GM12878 (cell line): Measurements from ENCODE around the gene NKAIN4. TPM values are rescaled to one million over a fixed set of nuclear protein-coding genes. Genes with fewer than 3 reads are reported as not detected.

ENCODE experiments used
- ATAC-seq: fragments of 200-7000 bp; cut with Tn5 transposase; 3 replicates; pipeline ENCODE4 v1.9.1; 2020; ENCODE audit warnings: mild to moderate bottlenecking, moderate library complexity
- BruUV-seq: library from RNA; stranded (reverse); fragments of 400-500 nt; replicated peaks from 2 replicates; lab custom pipeline; 2021; lab: Mats Ljungman, UMichigan
- CTCF ChIA-PET: fragments of 300-600 bp; sonication (Branson Sonifier 250); formaldehyde crosslinking; extraction: SDS; loops from one replicate; lab custom pipeline; 2021; ENCODE audit warnings: inconsistent platforms; lab: Yijun Ruan, JAX
- POLR2A ChIA-PET: fragments of 350-600 bp; formaldehyde crosslinking; extraction: SDS; loops from one replicate; lab custom pipeline; 2021; ENCODE audit warnings: inconsistent platforms; lab: Charles Lee
- RAD21 ChIA-PET: fragments of 300-600 bp; sonication (Branson Sonifier 250); formaldehyde crosslinking; loops from one replicate; lab custom pipeline; 2023; ENCODE audit warnings: antibody characterized with exemption; ENCODE audit not compliant: unreplicated experiment; lab: Charles Lee
- SMC1A ChIA-PET: fragments of 300-600 bp; sonication (Branson Sonifier 250); formaldehyde crosslinking; loops from one replicate; lab custom pipeline; 2023; ENCODE audit not compliant: unreplicated experiment, uncharacterized antibody; lab: Charles Lee
- DNase-seq: peaks from one replicate; pipeline ENCODE4 v3.0.0-alpha.2; 2011; ENCODE audit warnings: low read depth, low spot score
- FAIRE-seq: peaks from 3 replicates; lab custom pipeline; 2011; peaks lifted over from hg19 to GRCh38; lab: Jason Lieb, UNC
- H2AFZ ChIP-seq: 2 replicates; pipeline ENCODE4 v1.6.0; 2011; ENCODE audit warnings: low read depth, low read length, control low read depth; ENCODE audit not compliant: control insufficient read depth
- H3K27ac ChIP-seq: 2 replicates; pipeline ENCODE4 v1.5.1; 2011; ENCODE audit warnings: control low read depth; ENCODE audit not compliant: control insufficient read depth, insufficient read depth
- H3K27me3 ChIP-seq, 2 experiments: replicated peaks in 1 of 2; 2 replicates each; pipeline versions ENCODE4 v1.6.0 to v1.6.1; 2011; ENCODE audit warnings: low read length in 1 of 2; ENCODE audit not compliant: control insufficient read depth in 2 of 2, insufficient read depth in 2 of 2
- H3K36me3 ChIP-seq, 2 experiments: 2 replicates each; pipeline ENCODE4 v1.5.1; 2011; ENCODE audit warnings: low read length in 1 of 2; ENCODE audit not compliant: control insufficient read depth in 2 of 2, insufficient read depth in 2 of 2
- H3K4me1 ChIP-seq: 2 replicates; pipeline ENCODE4 v1.6.1; 2011; ENCODE audit warnings: mild to moderate bottlenecking, low read length, moderate library complexity, mixed read lengths; ENCODE audit not compliant: control insufficient read depth, insufficient read depth
- H3K4me2 ChIP-seq: 2 replicates; pipeline ENCODE4 v1.6.0; 2011; ENCODE audit warnings: control low read depth; ENCODE audit not compliant: control insufficient read depth, insufficient read depth
- H3K4me3 ChIP-seq: fragments of 200-600 bp; sonication (generic); 2 replicates; pipeline ENCODE4 v1.5.1; 2016
- H3K79me2 ChIP-seq: 2 replicates; pipeline ENCODE4 v1.6.0; 2011; ENCODE audit warnings: low read length; ENCODE audit not compliant: control insufficient read depth, insufficient read depth
- H3K9ac ChIP-seq: 2 replicates; pipeline ENCODE4 v1.8.0; 2011; ENCODE audit warnings: low read length, control low read depth, mixed read lengths; ENCODE audit not compliant: control insufficient read depth, insufficient read depth
- H3K9me3 ChIP-seq: replicated peaks from 3 replicates; pipeline ENCODE4 v1.5.1; 2011; ENCODE audit warnings: mild to moderate bottlenecking, low read length; ENCODE audit not compliant: control insufficient read depth, insufficient read depth
- H4K20me1 ChIP-seq: 2 replicates; pipeline ENCODE4 v1.6.0; 2011; ENCODE audit not compliant: control insufficient read depth, insufficient read depth
- FOXK2 ChIP-seq: fragments of 450-650 bp; IDR thresholded peaks from 2 replicates; pipeline ENCODE4 v1.6.1; 2017; ENCODE audit warnings: mild to moderate bottlenecking, moderate library complexity
- MTA3 ChIP-seq: IDR thresholded peaks from 2 replicates; pipeline ENCODE4 v1.6.1; 2012; ENCODE audit warnings: low read length, inconsistent platforms, borderline replicate concordance
- NFYA ChIP-seq: IDR thresholded peaks from 2 replicates; pipeline ENCODE4 v1.6.1; 2011; ENCODE audit warnings: low read depth, mild to moderate bottlenecking, low read length, improper control_type of control experiment, borderline replicate concordance
- NFYB ChIP-seq: IDR thresholded peaks from 2 replicates; pipeline ENCODE4 v1.6.1; 2011; ENCODE audit warnings: low read depth, mild to moderate bottlenecking, low read length, improper control_type of control experiment, moderate library complexity; ENCODE audit not compliant: insufficient read depth
- PAX5 ChIP-seq: IDR thresholded peaks from 2 replicates; pipeline ENCODE4 v1.6.1; 2011; ENCODE audit warnings: low read depth, low read length, borderline replicate concordance
- TBL1XR1 ChIP-seq: IDR thresholded peaks from 2 replicates; pipeline ENCODE4 v1.6.1; 2012; ENCODE audit warnings: low read depth, low read length, improper control_type of control experiment
- USF1 ChIP-seq: IDR thresholded peaks from 2 replicates; pipeline ENCODE4 v1.6.1; 2011; ENCODE audit warnings: borderline replicate concordance, low read depth, mild to moderate bottlenecking, moderate library complexity, mixed read lengths, low read length; ENCODE audit not compliant: insufficient read depth; ENCODE audit errors: extremely low read length
- WGBS: methylation state at CpG from one replicate; pipeline ENCODE4 v1.1.6; 2016; ENCODE audit warnings: low lambda C conversion rate; ENCODE audit not compliant: insufficient replicate concordance, insufficient coverage; ENCODE audit errors: missing lambda C conversion rate; 5-methylcytosine and 5-hydroxymethylcytosine counted together
- in situ Hi-C: fragments of 300-500 bp; cut with MboI; formaldehyde crosslinking; loops from 9 replicates; pipeline ENCODE4 v1.14.3; 2018; ENCODE audit warnings: mixed read lengths
- intact Hi-C: fragments of 100-400 bp; cut with micrococcal nuclease; formaldehyde crosslinking; loops from one replicate; pipeline ENCODE4 v1.14.2; 2022; ENCODE audit not compliant: unreplicated experiment
- polyA plus RNA-seq, 11 experiments: library from polyadenylated mRNA; depleted of rRNA in 4 of 11; unstranded in 6 of 11; stranded (reverse) in 5 of 11; fragments of >200 nt; fragmentation: Nextera tagmentation in 4 of 11; fragmentation: Illumina TruSeq in 1 of 11; extraction: Ambion mirVana in 4 of 11; extraction: Trizol in 1 of 11; gene quantifications; 1 replicate in 1 of 11; 2 replicates in 10 of 11; pipeline versions ENCODE4 v1.2.1 to v1.2.3, GENCODE V29; 2011 to 2016; ENCODE audit warnings: inconsistent platforms in 2 of 11, missing spikeins in 2 of 11, low read depth in 1 of 11
- total RNA-seq, 4 experiments: library from RNA; depleted of rRNA in 3 of 4; stranded (reverse); fragments of >200 nt in 3 of 4; fragmentation: Illumina TruSeq in 1 of 4; extraction: Trizol in 1 of 4; gene quantifications; 2 replicates each; pipeline versions ENCODE4 v1.2.1 to v1.2.3, GENCODE V29; 2013 to 2021

Gene NKAIN4
- total and polyA plus RNA-seq, 10 of the 15 experiments (the other 5 are each of a cell fraction or from before 2014, with no cell fraction given): 0.11 TPM; not detected in 9

- no peaks in the 10 kb centered on the region for H3K4me1 ChIP-seq
- H3K79me2 ChIP-seq: no peaks in the 10 kb centered on the region
- intact Hi-C loops (no loop called here), in situ Hi-C loops (no loop called here)
- ChIA-PET RAD21 (no interaction called here), CTCF (no interaction called here), SMC1A (no interaction called here), POLR2A (interaction anchor here (0.6 kb wide), 1 partner anchor 20 kb away, joined by 5 read pairs; no protein-coding TSS in a partner anchor)
- 26% methylated on average over 24 of the region's 24 CpGs for WGBS
- no peaks in the 10 kb centered on the region for H3K9me3 ChIP-seq
- no peak overlapping the region for H3K4me3 ChIP-seq
- H2AFZ ChIP-seq: no peak overlapping the region
- H3K9ac ChIP-seq: no peak overlapping the region
- no peak for FAIRE-seq
- no peaks in the 10 kb centered on the region; the same call in 1 of the 2 replicates for H4K20me1 ChIP-seq
- no peak for TF ChIP-seq NFYB
- 0 out of 2 replicates have a peak, but pooled peaks have one; percentile 11 for TF ChIP-seq FOXK2
- no peak for DNase-seq
- H3K27me3 ChIP-seq: peaks cover 0 to 6% of the 10 kb centered on the region in 2 experiments
- no TSS peak for BruUV-seq
- H3K4me2 ChIP-seq: no peak overlapping the region
- ATAC-seq: no peak
- H3K36me3 ChIP-seq: no peaks in the 10 kb centered on the region
- H3K27ac ChIP-seq: no peak overlapping the region
Measured at GRCh38 chr20:63247671-63248228, 6.5 kb downstream of the NKAIN4 start.

GRCh38 chr20:63246490-63247288 is 7.6 kb downstream of the NKAIN4 start:
- intact Hi-C loops (no loop called here), in situ Hi-C loops (no loop called here)
- Histone ChIP-seq H3K4me1 (no peaks in the 10 kb centered on the region), H3K9me3 (no peaks in the 10 kb centered on the region), H3K27ac (no peak overlapping the region), H2AFZ (no peak overlapping the region), H3K4me3 (no peak overlapping the region), H4K20me1 (no peaks in the 10 kb centered on the region; the same call in 1 of the 2 replicates), H3K79me2 (no peaks in the 10 kb centered on the region), H3K27me3 (peaks cover 0 to 2% of the 10 kb centered on the region in 2 experiments; a peak in 2 of 4 replicates), H3K36me3 (no peaks in the 10 kb centered on the region), H3K4me2 (no peak overlapping the region), H3K9ac (no peak overlapping the region)
- ChIA-PET CTCF (interaction anchor here (1.1 kb wide), 1 partner anchor 23 kb away, joined by 3 read pairs; no protein-coding TSS in a partner anchor), POLR2A (no interaction called here), RAD21 (interaction anchor here (0.8 kb wide), 1 partner anchor 23 kb away, joined by 3 read pairs; no protein-coding TSS in a partner anchor), SMC1A (no interaction called here)
- no TSS peak for BruUV-seq
- ATAC-seq (no peak), FAIRE-seq (no peak), DNase-seq (no peak)
- TF ChIP-seq NFYA: no peak
- TF ChIP-seq USF1: peak; percentile 56
- no peak for TF ChIP-seq TBL1XR1
- TF ChIP-seq PAX5: peak; percentile 62; the same call in 1 of the 2 replicates
- no peak for TF ChIP-seq MTA3
- 33% methylated on average over 47 of the region's 50 CpGs for WGBS
